ENCODE measurements around the gene GLYR1.

Gene GLYR1

DNA sequence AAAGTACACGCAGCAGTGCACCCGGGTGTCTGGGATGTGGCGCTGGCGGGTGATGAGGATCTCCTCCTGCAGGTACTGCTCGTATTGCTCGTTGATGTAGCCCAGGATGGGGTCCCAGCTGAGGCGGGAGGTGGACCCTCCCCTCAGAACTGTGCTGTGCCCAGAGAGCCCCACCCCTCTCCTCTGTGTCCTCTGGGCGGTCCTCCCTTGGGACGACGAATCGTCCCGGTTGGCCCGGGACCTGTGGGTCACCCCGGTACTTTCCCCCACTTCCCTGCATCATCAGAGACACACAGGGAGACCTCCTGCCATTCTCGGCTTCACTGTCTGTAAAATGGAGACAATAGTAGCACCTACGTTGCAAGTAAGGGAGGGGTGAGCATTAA, 63.1 kb downstream of the GLYR1 start:
- TF ChIP-seq, protein P1, sequence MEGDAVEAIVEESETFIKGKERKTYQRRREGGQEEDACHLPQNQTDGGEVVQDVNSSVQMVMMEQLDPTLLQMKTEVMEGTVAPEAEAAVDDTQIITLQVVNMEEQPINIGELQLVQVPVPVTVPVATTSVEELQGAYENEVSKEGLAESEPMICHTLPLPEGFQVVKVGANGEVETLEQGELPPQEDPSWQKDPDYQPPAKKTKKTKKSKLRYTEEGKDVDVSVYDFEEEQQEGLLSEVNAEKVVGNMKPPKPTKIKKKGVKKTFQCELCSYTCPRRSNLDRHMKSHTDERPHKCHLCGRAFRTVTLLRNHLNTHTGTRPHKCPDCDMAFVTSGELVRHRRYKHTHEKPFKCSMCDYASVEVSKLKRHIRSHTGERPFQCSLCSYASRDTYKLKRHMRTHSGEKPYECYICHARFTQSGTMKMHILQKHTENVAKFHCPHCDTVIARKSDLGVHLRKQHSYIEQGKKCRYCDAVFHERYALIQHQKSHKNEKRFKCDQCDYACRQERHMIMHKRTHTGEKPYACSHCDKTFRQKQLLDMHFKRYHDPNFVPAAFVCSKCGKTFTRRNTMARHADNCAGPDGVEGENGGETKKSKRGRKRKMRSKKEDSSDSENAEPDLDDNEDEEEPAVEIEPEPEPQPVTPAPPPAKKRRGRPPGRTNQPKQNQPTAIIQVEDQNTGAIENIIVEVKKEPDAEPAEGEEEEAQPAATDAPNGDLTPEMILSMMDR (IDR thresholded peaks at IDR 0.05; ENCODE audit: low read depth, low read length) = no peak

GRCh38 chr16:4783251-4783950, 63.7 kb downstream of the GLYR1 start:
- no peak for DNase-seq (ENCODE audit: extremely low read depth, low read depth)

More for the DNA sequence above, 63.1 kb downstream of the GLYR1 start:
- no peak for DNase-seq (ENCODE audit: extremely low read depth, low read depth)

GRCh38 chr16:4780235-4780634, 66.9 kb downstream of the GLYR1 start:
- no peak for DNase-seq (ENCODE audit: extremely low read depth, low read depth)
- TF ChIP-seq, protein P1 (IDR thresholded peaks at IDR 0.05; ENCODE audit: low read depth, low read length) = no peak

More at GRCh38 chr16:4783251-4783950, 63.7 kb downstream of the GLYR1 start:
- TF ChIP-seq, protein P1 (IDR thresholded peaks at IDR 0.05; ENCODE audit: low read depth, low read length) = no peak

DNA sequence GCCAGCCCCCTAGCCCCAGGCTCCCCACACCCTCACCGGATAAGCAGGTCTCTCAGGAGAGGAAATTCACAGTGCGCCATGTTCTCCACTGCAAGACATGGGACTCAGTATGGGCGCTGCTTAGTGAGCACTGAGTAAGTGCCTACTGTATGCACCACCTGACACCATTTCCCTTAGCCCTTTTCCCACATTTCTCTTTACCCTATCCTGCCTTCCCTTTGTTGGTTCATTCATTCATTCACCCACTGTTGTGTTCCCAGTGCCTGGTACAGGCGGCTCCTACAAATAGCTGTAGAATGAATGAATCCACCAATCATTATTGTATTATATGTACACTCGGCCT, 69.1 kb downstream of the GLYR1 start:
- no peak for DNase-seq (ENCODE audit: extremely low read depth, low read depth)
- TF ChIP-seq, protein P1 (IDR thresholded peaks at IDR 0.05; ENCODE audit: low read depth, low read length) = no peak

DNA sequence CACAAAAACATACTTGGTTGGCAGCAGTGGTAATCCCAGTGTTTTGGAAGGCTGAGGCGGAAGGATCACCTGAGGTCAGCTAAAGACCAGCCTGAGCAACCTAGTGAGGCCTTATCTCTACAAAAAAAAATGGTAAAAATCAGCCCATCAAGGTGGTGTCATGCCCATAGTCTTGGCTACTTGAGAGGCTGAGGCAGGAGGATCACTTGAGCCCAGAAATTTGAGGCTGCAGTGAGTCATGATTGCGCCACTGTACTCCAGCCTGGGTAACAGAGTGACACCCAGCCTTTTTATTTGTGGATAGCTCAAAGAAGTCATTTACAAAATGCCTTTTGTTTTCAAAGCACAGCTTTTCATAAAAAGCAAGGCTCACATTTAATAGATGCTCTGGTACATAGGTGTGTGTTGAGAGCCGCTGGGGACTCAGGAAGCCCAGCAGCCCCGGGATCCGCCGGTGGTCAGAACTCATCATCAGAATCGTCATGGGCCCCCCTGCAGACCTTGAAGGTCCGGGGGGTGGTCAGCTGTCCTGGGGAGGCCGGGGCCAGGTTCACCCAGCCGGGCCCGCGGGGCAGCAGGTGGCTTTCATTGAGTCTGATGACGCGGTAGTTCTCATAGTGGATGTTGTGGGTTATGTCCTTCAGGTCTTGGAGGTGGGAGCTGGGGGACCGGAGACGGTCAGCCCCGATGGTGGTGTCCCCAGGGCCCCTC, 69.6 kb downstream of the GLYR1 start:
- DNase-seq (ENCODE audit: extremely low read depth, low read depth) = no peak

DNA sequence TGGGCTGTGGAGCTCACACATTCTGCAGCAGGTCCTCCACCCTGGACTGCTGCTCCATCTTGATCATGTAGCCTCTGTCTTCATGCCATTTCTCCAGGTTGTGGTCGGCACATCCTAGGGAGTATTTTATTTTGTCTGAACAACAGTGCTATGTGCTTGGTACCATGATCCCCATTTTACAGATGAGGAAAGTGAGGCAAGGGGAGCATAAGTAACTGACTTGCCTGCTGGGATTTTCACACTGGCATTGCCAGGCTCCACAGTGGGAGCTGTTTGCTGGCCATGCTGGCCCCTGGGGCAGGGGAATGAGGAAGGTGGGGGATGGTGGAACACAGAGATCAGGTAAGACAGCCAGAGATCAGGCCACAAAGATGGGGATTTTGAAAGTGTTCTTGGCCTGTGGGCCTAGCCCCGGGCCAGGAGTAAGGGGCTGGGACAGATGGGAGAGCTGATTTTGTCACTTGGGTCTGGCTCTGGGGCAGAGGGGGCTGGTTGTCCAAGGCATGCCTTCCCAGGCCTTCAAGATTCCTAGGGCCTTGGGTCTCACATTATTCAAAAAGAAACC, 70.9 kb downstream of the GLYR1 start:
- DNase-seq (ENCODE audit: extremely low read depth, low read depth) = no peak
- TF ChIP-seq, protein P1 (IDR thresholded peaks at IDR 0.05; ENCODE audit: low read depth, low read length) = no peak

More for the DNA sequence above, 69.6 kb downstream of the GLYR1 start:
- TF ChIP-seq, protein P1 (IDR thresholded peaks at IDR 0.05; ENCODE audit: low read depth, low read length) = no peak

- no peak for DNase-seq (ENCODE audit: extremely low read depth, low read depth)
- TF ChIP-seq, protein P1 (IDR thresholded peaks at IDR 0.05; ENCODE audit: low read depth, low read length) = no peak
These were observed 72.1 kb downstream of the GLYR1 start for GRCh38 chr16:4775005-4775404.

All from AG09319 (cell line).